HG02852 (cell line): Measurements from ENCODE around the gene MAGEA10.
"Not testable (repeated sequence)": the region's sequence is repeated elsewhere in the genome, so short reads cannot be mapped to it uniquely, and the experiment has no call there.

Source experiments
- ATAC-seq: cut with Tn5 transposase; IDR thresholded peaks from one replicate; pipeline ENCODE4 v1.9.1; 2021; ENCODE audit warnings: mild to moderate bottlenecking, moderate library complexity; ENCODE audit not compliant: unreplicated experiment

MAGEA10 gene

DNA sequence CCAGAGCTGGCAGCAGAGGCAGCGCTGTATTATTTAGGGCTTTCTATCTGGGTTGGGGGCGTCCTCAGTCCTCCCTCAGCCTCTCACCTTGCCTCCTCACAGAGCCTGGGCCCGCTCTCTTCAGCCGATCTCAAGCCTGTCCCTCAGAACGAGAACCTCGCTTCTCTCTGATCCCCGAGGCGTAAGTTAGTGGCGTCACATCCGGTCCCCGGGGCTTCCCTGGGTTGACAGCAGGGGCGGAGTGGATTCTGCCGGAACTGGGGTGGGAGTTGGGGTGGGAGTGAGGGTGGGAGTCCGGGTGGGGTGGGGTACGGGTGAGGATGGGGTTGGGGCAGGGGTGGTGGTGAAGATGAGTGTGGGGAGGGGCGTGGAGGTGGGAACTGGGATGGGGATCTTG, at the start of gene MAGEA10:
TSS of gene MAGEA10 (minus strand) at position 190 of the 397 bp plus-strand sequence. CDS start 2,957 bp downstream, outside the sequence.
- no peak for ATAC-seq

DNA sequence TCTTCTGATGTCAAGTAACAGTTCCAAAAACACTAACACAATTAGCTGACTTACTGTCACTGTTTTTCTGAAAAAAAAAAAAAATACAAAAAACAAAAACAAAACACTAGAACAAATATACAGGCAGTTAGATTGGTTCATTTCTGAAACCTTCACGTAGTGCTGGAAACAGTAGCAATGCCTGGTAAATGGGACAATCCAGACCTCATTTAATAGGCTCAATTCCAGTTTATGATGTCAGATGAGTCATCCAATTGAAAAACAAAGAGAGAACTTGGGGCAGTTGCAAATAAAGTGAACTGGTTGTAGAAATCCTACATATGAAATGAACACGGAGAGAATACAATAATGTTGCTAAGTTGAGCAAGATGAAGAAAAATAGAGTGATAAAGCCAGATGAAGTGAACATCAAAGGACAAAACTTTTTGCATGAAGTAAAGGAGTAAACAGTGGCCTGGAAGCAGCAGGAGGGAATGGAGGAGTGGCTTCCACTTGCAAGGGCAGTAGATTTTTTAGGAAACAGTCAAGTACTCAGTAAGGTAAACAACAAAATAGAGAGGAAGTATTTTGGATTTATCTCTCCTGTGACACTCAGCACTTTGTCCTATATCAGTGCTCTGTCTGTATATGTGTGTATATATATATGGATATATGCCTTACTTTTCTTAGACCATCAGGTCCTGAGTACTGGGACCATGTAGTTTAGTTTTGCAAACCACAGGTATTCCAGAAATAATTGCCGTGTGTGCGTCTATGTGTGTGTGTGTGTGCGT, 39.3 kb upstream of the MAGEA10 start:
- no peak for ATAC-seq

DNA sequence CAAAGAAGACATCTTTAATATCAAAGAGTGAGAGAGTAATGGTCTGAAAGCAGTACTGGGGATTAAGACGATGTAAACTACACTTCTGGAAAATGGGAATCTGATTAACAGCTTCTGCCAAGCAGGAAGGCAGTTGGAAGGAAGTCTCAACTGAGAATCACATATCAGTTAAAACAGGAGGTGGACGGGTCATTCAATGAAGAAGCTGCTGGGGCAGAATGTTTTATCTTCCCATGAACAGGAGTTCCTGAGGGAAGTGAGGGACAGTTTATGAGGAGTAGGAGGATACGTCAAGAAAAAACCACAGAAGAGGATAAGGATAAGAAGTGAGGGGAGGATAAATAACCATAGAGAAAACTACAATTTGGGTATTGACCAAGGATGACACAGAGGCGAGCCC, 38.7 kb upstream of the MAGEA10 start:
- no peak for ATAC-seq

GRCh38 chrX:152175892-152176291, 37.5 kb upstream of the MAGEA10 start:
- not testable (repeated sequence) for ATAC-seq

GRCh38 chrX:152173923-152174322, 35.5 kb upstream of the MAGEA10 start:
- not testable (repeated sequence) for ATAC-seq

- ATAC-seq, result no peak
These were observed 32.2 kb upstream of the MAGEA10 start for GRCh38 chrX:152170621-152171020.

- ATAC-seq, result no peak
These were observed 26.8 kb upstream of the MAGEA10 start for GRCh38 chrX:152165033-152165743.

DNA sequence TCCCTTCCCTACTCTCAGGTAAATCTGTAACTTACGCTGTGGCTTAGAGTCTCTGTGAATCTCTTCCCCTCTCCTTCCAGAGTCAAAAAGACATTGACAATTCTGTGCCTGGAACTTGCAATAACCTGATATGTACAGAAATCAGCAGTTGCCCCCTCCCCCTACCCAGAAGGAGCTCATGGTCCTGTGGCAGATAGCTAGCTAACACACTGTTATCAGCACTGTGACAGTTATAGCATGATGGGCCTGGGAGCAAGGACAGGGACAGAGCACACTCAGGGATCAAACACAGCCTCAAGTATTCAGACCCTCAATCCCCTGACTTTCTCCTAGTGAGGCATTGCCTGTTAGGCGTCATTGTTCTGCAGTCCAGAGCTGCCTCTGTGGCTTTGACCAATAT, 18.7 kb upstream of the MAGEA10 start:
- ATAC-seq, result no peak

- ATAC-seq, result no peak
These were observed 17.5 kb upstream of the MAGEA10 start for GRCh38 chrX:152155766-152156310.

DNA sequence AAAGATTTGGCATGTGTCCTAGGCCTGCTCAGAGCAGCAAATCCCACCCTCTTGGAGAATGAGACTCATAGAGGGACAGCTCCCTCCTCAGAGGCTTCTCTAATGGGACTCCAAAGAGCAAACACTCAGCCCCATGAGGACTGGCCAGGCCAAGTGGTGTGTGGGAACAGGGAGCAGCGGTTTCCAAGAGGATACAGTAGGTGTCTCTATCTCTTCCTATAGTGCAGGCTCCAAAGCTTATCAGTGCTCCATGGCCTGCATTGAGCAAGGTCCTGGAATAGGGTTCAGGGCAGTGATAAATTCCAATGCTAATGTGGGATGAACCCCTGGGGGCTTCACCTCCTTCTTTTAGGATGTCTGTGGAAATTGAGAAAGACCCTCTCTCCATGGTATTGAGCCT, 15.7 kb upstream of the MAGEA10 start:
- ATAC-seq, result no peak

GRCh38 chrX:152151256-152151655, 12.9 kb upstream of the MAGEA10 start:
- ATAC-seq, result no peak

DNA sequence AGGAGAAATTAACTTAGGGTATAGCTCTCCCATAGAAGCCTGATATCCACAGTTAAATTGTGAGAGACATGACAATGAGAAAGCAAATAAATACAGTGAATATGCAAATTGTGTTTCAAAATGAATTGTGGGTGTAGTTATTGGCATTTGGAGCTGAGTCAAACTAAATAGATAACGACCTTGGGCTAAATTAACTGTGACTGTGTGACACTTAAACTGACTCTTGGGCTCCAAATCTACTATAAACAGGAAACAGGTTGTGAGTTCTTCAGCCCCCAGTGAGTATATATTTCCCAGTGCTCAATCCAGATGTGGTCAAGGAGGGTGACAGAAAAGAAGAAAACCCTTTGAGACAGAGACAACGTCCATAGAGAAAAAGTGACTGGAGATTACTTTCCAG, 11.3 kb upstream of the MAGEA10 start:
- ATAC-seq, result no peak

DNA sequence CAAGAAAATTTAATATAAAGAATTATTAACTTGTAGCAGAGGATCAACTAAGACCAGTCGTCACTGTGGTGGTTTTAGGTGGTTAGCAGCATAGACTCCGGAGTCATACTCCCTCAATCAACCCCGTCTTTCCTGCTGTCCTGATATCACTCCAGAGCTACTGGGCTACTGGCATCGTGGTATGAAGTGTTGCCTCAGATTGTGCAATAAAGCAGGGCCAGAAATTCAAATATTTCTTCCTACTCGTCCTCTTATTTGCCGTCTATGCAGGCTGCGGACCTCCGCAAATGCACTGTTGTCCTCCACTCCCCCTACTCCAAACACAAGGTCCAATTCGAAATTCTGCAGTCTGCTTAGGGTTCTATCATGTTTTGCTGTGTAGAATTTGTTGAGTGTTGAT, 1.2 kb upstream of the MAGEA10 start:
- ATAC-seq, result no peak

DNA sequence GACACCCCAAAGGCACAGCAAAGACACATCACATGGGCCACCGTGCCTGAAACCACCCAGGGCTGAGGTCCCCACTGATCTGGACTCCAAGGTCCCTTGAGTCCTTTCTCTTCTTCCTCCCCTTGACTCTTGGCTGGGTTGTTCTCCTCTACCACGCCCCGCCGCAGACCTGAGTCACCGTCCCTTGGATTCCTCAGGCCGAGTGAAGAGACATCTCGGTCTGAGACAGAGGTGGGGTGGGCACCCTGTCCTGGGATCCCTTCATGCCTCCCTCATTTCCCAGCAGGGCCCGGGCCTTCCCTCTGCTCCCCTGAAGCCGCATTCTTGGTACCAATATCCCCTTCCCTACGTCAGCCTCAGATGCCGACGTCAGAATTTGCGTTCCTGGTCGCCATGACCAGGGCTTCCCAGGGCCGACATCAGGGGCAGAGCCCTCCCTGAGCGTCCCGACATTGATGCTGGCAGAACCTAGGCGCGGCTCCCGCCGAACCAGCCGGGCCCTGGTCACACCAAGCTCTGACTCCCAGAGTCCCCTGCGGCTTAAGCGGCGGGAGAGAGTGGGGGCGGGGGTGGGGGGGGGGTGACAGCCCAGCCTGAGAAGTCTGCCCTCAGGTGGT, 498 bp downstream of the MAGEA10 start:
- ATAC-seq, result no peak

DNA sequence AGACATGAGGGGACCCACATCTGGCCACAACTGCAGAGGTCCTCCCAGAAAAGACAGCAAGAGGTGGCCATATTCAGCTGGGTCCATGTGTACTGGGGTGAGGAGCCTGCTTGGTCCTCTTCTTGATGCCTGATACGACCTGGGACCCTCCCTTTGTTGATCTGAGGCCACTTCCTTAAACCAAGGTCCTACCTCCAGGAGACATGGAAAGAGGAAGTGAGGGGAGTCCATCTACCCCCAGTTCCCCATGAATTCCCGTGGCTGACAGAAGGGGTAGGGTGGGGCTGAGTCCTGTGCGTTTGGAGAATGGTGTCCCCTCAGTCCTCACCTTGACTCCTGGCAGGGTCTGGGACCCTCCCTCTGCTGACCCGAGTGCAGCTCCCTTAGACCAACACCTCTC, 2.1 kb downstream of the MAGEA10 start:
- no peak for ATAC-seq

DNA sequence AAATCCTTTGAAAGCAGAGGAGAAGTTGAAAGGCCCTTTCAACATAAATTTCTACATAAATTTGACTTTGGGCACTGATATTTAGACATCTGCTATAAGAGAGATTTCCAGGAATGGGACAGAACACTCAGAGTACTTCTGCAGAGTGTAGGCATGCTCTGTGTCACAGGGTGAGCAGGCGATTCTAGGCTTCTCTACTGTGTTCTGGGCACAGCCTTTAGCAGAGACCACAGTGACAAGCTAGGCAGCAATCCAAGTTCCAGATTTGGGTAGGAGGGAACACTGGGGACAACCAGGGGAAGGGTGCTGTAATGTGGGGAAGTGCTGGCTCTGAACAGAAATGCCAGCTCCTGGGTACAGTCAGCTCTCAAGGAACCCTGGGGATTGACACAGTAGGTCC, 6.9 kb downstream of the MAGEA10 start:
- no peak for ATAC-seq

GRCh38 chrX:152129069-152129844, 9.1 kb downstream of the MAGEA10 start:
- ATAC-seq, result not testable (repeated sequence)

- ATAC-seq, result no peak
These were observed 21.1 kb downstream of the MAGEA10 start for GRCh38 chrX:152117305-152117704.

DNA sequence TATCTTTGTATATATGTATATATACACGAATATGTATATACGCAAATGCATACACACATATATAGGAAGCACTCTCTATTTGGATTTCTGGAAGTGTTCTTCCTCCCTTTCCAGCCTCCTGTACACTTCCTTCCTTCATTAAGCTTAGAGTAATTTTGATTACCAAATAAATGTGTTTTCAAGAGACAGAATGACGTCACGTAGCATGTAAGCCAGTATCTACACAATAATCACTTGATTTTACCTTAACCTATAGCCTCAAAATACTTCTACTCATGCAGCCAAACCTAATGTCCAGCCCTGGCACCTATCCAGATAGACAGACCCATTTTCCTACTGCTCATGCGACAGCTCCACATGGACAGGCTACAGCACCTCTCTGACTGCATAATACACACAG, 29.9 kb downstream of the MAGEA10 start:
- ATAC-seq, result no peak

DNA sequence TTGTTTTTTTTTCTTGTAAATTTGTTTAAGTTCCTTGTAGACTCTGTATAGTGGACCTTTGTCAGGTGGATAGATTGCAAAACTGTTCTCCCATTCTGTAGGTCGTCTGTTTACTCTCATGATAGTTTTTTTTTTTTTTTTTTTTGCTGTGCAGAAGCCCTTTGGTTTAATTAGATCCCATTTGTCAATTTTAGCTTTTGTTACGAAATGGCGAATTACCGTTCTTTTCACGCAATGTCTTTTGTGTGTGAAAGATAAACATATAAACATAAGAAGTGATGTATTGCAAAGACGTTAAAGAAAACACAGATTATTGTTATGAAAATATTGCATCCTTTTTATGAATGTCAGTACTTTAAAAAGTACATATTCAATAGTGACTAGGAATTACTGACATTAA, 34.5 kb downstream of the MAGEA10 start:
- no peak for ATAC-seq

DNA sequence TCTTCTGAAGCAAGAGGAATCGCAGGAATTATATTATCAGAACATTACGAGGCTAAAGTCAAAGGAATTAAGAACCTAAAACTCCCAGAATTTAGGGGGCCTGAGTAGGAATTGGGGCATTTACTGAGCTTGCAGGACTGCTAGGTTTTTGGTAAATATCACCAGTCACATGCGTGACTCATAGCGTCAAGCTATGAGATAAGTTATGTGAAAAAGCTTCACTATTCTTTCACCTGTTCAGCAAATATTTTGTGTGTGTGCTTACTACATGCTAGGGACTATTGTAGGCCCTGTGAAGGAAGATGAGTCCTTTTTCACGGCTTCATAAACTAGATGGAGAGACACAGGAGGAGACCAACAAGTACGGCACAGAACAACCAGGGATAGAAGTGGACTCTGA, 52.2 kb downstream of the MAGEA10 start:
- ATAC-seq, result no peak
